ENCODE measurements around the gene DTX3L.

Gene DTX3L

GRCh38 chr3:122564155-122564912, at the start of gene DTX3L, which contains the start of gene PARP9:
DTX3L (plus strand) TSS chr3:122564338; CDS start chr3:122564427, 89 bp downstream.
PARP9 (minus strand) TSS chr3:122564300; CDS start chr3:122559620, 4,680 bp downstream.
- DNase-seq, result peak; percentile 87

- no peak for DNase-seq
Observed at GRCh38 chr3:122515020-122515468, 49.1 kb upstream of the DTX3L start.

DNA sequence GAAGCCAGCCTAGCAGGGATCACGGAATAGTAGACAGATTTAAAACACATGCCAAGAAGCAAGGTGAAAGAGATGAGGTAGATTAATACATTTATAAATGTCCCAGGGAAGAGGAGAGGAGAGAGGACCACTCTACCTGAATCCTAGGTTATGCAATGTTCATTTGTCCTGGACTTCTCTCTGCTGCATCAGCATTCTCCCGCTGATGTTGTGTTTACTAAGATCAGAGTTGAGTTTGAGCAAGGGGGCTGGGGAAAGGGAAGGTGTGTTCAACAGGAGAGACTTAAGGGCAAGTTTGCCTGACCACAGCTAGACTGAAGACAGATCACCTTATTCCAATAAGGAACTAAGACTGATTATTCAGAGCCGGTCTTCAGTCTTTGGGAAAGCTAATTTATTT, 48.3 kb upstream of the DTX3L start:
- no peak for DNase-seq

DNA sequence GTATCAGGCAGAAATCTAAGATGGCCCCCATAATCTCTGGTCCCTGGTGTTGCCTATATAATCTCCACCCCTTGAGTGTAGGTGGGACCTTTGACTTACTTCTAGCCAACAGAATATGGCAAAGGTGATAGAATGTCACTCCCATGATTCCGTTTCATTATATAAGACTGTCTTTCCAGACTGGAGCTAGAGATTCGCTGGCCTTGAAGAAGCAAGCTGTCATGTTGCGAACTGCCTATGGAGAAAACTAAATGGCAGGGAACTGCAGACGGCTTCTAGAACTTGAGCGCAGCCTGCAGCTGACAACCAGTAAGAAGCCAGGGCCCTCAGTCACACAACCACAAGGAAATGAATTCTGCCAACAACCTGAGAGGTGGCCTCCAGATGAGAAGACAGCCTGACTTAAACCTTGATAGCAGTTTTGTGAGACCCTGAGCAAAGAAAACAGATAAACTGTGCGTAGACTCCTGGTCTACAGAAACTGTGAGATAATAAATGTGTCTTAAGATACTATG, 47.2 kb upstream of the DTX3L start:
- no peak for DNase-seq

DNA sequence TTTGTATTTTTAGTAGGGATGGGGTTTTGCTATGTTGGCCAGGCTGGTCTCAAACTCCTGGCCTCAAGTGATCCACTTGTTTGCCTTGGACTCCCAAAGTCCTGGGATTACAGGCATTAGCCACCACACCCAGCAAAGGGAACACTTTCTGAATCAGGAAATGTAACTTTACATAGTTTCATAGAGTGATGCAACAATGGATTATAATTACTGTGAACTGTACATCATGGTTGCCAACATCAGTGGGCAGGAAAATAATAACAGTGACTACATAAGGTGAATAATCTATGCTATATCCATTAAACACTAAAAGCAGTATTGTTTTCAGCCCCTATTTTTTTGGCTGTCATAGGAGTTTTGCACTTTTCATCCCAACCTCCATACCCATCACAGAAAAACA, 44.4 kb upstream of the DTX3L start:
- no peak for DNase-seq

- no peak for DNase-seq
Observed at GRCh38 chr3:122520861-122521260, 43.3 kb upstream of the DTX3L start.

- no peak for DNase-seq
Observed at GRCh38 chr3:122523317-122523716, 40.8 kb upstream of the DTX3L start.

- DNase-seq, result no peak
Observed at GRCh38 chr3:122530164-122530563, 34.0 kb upstream of the DTX3L start.

DNA sequence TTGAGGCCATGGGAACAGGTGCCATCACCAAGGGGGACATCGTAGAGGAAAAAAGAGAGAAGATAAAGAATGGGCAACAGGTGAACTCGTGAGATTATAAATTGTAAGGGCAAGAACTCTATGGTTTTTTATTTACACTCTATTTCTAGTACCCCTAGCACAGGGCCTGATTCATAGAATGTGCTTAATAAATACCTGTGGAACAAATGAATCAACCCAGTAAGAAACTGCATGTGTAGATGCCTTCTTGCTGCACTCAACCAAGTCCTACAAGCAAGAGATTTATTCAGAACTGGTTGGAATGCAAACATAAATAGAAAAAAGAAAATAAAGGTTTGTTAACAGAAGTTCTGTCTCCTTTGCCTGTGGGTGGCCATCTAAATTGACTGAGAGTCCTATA, 30.7 kb upstream of the DTX3L start:
- no peak for DNase-seq

- DNase-seq, result no peak
Observed at GRCh38 chr3:122533931-122534334, 30.2 kb upstream of the DTX3L start.

DNA sequence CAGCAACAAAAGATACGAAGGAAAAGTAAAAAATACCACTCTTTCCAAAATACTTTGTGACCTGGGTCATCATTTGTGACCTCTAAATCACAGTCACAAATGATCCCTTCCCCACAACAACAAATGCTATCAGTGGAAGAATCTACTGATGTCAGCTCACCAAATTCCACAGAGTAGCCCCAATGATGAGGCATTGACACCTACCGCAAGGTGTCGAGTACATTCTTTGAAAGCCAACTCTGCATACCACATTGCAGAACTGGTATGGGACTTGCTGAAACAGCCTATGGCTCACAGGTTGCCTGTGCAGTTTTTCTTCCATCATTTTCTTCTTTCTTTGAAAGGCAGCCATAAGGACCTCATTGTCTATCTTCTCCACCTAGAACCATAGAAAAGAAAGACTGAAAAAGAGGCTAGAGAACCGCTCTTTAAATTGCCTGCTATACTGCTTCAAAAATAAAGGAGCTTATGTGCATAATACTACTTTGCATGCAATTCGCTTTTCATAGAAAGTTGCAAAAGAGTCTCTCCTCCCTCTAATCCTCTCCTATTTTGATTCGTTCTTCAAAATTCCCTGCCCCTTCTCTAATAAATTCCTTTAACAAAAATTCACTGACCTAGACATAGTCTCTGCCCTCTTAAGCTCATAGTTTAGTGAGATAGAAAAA, 28.0 kb upstream of the DTX3L start:
- DNase-seq, result no peak

DNA sequence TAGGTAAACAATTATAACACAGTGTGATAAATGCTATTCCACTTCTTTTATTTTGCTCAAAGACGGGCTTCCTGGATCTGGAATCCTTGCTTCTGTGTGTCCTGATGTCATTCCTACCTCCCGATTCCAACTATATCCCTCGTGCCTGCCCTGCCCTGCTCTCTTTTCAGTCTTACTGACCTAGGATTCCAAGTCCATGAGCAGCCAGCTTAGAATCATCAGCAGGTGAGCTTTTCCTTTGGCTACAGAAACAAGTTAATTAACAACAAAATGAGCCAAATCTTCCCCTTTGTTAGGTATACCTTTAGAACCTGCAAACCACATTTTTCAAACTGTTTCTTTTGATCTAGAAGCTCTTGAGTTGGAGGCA, 27.5 kb upstream of the DTX3L start:
- no peak for DNase-seq

DNA sequence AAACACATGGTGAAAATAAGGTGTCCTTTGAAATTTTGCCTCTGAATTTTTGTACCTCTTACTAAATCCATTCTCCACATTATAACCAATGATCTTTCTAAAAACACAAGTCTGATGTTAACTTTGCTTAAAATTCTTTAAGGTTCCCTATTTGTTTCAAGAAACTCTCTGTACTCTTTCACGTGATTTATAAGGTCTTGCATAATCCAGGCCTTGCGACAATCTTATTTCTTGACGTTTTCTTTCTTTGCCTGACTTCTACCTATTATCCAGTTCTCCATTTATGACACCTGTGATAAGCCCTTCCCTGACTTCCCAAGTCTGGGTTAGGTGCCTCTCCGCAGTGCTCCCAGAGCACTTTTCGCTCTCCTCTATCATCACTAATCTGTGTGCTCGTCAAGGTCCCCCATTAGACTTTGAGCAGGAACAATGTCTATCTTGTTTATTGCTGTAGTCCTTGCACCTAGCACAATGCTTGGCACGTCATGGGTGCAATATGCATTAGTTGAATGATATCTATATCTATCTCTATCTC, 25.1 kb upstream of the DTX3L start:
- DNase-seq, result no peak

DNA sequence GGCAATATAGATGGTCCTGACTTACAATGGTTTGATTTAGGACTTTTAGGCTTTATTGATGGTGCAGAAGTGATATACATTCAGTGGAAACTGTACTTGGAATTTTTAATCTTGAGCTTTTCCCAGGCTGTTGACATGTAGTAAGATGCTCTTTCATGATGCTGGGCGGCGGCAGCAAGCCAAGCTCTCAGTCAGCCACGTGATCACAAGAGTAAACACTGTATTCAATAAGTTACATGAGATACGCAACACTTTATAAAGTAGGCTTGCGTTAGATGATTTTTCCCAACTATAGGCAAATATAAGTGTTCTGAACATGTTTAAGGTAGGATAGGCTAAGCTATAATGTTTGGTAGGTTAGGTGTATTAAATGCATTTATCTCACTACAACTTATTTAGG, 18.0 kb upstream of the DTX3L start:
- no peak for DNase-seq

DNA sequence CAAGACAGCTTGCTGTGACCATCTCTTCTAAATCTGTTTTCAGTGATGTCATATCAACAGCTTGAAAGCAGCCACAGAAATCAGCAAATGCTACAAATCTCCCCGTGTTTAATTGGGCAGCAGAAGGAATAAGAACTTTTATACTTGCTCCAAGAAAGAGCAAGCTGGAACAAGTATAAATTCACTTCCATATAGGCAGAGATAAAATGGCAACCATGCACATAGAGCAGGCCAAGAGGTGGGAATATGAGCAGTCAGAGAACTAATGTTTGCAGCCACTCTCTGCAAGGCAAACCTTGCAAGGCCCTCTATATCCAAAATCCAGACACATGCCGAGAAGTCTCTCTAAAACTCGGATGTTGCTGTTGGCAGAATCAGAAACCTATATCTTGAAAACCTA, 16.1 kb upstream of the DTX3L start:
- no peak for DNase-seq

DNA sequence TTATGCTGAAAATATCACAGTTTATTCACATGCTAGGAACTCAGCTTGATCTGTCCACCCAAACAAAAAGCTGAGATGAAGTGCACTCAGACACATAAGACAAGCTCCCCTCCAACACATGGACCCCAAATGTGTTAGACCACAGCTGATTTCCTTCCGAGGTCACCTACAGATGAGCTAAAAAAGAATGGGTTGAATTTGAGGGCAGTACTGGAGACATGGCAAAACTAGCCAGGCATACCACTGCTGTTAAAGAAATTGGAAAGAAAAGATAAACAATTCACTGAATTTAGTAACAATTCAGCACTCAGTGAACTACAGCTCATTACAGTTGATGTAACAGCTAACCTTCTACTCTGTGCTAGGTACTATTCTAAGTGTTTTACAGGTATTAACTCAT, 15.5 kb upstream of the DTX3L start:
- no peak for DNase-seq

DNA sequence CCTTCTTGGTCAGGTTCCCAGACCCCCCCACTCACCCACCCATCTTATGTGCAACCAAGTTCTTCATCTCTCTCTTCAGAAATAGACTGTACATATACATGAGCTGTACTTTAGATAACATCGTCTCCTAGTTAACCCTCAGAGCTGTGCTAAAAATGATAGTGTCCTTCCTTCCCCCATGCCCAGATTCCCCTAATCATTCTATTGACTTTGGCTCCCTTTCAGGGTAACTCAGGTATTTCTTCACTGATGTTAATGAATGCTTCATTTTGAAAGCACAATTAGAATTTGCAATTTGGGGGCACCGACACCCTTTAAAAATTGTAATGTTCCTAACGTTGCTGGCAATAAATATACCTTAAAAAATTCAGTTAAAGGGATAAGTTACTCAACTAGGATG, 11.0 kb upstream of the DTX3L start:
- no peak for DNase-seq

DNA sequence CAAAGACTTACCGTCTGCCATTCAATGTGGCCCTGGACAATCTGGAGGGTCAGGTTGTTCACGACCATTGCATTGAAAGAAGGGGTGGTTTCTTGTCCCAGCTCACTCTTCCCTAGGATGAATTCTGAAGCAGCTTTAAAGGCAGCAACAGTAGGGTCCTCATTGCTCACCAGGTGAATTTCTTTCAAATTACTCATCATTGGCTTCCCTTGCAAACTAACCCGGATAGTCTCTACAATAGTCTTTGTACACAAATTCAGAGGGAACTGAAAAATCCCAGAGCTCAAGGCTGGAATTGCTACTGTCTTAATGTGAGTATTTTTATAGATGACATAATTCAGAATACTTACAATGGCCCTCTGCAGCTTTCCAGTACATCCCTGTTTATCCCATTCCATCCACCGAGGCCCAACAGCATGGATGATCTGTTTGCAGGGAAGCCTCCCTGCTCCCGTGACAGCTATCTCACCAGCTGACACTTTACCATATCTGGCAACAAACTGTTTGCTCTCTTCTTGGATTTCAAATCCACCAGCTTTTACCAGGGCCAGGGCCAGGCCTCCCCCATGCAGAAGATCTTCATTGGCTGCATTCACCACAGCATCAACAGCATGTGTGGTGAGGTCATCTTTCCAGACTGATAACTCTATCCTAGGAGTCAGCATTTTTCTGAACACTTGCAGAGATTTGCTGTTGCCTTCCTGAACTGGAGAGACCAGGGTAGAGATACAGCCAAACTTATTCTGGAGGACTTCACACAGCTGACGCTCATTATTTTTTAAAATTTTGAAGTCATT, 8.7 kb upstream of the DTX3L start:
- DNase-seq, result no peak

DNA sequence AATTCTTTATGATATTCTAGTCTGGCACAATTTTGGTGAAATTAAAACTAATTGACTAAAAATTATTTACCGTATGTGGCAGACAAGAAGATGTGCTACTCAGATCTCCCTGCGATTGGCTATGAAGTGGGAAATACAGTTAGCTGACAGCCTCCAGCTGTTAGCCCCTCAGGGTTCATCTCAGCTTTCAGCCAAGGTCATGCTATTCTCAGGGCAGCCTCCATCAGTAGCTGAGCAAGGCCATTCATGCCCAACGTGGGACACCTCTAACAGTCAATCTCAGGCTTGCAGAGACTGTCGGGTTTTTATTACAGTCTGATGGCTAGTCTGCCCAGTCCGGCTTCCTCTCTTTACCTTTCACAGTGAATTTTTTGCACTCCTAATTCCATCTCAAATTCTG, 6.8 kb upstream of the DTX3L start:
- DNase-seq, result no peak

DNA sequence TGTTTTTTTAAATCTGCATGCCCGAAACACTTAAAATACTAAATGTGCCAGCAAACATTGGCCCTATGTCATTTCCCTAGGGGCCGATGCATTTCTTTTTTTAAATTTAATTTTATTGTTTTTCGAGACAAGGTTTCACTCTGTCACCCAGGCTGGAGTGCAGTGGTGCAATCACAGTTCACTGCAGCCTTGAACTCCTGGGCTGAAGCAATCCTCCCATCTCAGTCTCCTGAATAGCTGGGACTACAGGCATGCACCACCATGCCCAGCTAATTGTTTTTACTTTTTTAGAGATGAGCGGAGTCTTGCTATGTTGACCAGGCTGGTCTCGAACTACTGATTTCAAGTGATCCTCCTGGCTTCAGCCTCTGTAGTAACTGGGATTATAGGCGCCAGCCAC, 5.5 kb upstream of the DTX3L start:
- no peak for DNase-seq

GRCh38 chr3:122559906-122560305, 4.2 kb upstream of the DTX3L start:
- DNase-seq, result no peak

DNA sequence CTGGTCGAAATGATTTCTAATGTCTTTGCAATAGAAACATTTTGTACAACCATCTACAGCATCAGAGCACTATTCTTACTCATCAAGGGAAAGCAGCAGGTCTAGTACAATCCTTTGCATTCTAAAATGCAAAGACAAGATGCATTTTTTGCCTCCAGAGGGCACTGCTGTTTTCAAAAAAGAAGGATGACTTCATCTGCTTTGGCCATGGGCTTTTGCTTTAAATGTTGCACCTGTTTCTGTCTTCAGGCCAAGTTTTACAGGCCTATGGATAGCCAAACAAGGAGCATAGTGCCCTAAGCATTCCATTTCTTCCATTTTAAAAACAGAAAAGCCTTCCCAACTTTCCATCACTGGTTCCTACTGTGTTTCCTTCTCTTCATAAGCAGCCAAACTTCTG, 3.5 kb upstream of the DTX3L start:
- DNase-seq, result peak; percentile 80

Measured in eye (tissue), 1 donor.